Urinary bladder (tissue), 4 donors: ENCODE measurements around the gene SLC6A19. TPM values are rescaled to one million over a fixed set of nuclear protein-coding genes. Genes with fewer than 3 reads are reported as not detected.

Experiments
- DNase-seq: peaks from one replicate; pipeline ENCODE4 v3.0.0-alpha.2; 2015; ENCODE audit errors: extremely low spot score
- H3K27ac ChIP-seq: one replicate; pipeline ENCODE4 v1.5.1; 2013; ENCODE audit warnings: low read depth, mild to moderate bottlenecking, moderate library complexity
- H3K36me3 ChIP-seq: one replicate; pipeline ENCODE4 v1.6.1; 2013; ENCODE audit warnings: mild to moderate bottlenecking, moderate library complexity; ENCODE audit not compliant: insufficient read depth
- H3K4me1 ChIP-seq: one replicate; pipeline ENCODE4 v1.6.1; 2013; ENCODE audit warnings: mild to moderate bottlenecking, moderate library complexity; ENCODE audit not compliant: insufficient read depth
- H3K4me3 ChIP-seq: one replicate; pipeline ENCODE4 v1.5.1; 2013; ENCODE audit warnings: low read depth, low read length
- WGBS: extraction: QIAGEN DNeasy Blood & Tissue Kit; methylation state at CpG from one replicate; pipeline ENCODE4 v1.1.7; 2013; 5-methylcytosine and 5-hydroxymethylcytosine counted together
- polyA plus RNA-seq: library from polyadenylated mRNA; stranded (reverse); fragments of 200-250 nt; gene quantifications from one replicate; pipeline ENCODE4 v1.2.3, GENCODE V29; 2013
- total RNA-seq: library from RNA; depleted of rRNA; stranded (reverse); fragments of >200 nt; gene quantifications from one replicate; pipeline ENCODE4 v1.2.3, GENCODE V29; 2014
- donor health status: healthy with polysubstance abuse.
- donor health status: healthy.

SLC6A19 gene
- total and polyA plus RNA-seq, 2 donors: not detected

DNA sequence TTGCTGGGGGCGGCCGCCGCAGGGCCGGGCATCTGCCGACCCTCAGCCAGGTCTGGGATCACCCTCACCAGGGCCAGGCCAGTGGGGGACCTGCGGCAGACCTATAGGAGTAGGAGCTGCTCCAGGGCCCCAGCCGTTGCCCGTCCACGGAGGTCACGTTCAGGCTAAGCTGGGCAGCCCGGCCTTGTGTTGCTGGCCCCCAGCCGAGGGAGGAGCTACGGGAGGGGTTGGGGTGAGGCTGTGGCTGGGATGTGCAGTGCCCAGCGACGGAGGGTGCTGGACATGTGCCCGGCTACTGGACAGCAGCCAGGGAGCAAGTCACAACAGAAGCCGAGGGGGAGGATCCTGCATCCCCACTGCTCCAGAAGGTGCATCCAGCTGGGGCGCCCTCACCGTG is 39.6 kb upstream of the SLC6A19 start:
- no peaks in the 10 kb centered on the region for H3K4me1 ChIP-seq
- H3K36me3 ChIP-seq: no peaks in the 10 kb centered on the region
- 50% methylated on average over 19 of the region's 19 CpGs for WGBS
- no peak for DNase-seq
- no peak overlapping the region for H3K27ac ChIP-seq
- no peak overlapping the region for H3K4me3 ChIP-seq

GRCh38 chr5:1162276-1162675 is 39.1 kb upstream of the SLC6A19 start:
- H3K27ac ChIP-seq: no peak overlapping the region
- WGBS: 81% methylated on average over 17 of the region's 17 CpGs

GRCh38 chr5:1162751-1163150 is 38.6 kb upstream of the SLC6A19 start:
- no peak overlapping the region for H3K27ac ChIP-seq
- no peaks in the 10 kb centered on the region for H3K4me1 ChIP-seq
- no peak for DNase-seq
- WGBS: 86% methylated on average over 8 of the region's 8 CpGs
- no peaks in the 10 kb centered on the region for H3K36me3 ChIP-seq
- H3K4me3 ChIP-seq: no peak overlapping the region

More at GRCh38 chr5:1162276-1162675, 39.1 kb upstream of the SLC6A19 start:
- Histone ChIP-seq H3K36me3 (no peaks in the 10 kb centered on the region), H3K4me3 (no peak overlapping the region), H3K4me1 (no peaks in the 10 kb centered on the region)
- DNase-seq: no peak

DNA sequence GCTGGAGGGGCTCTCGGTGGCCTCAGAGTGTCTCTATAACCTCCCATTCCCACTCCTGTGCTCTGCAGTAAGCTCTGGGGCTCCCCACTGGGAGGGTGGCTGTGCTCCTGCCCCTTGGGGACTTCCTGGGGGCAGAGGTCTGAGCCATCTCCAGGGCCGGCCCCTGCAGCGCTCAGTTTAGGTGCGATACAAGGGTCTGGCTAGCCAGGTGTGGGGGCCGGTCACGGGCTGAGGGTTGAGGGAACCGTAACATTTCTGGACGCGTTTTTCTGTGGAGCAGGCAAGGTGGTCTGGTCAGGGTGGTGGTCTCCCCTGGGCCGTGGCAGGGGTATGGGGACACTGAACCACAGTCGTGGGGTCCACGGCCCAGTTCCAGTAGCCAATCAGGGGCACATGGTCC is 38.0 kb upstream of the SLC6A19 start:
- H3K4me1 ChIP-seq: no peaks in the 10 kb centered on the region
- 90% methylated on average over 12 of the region's 12 CpGs for WGBS
- no peaks in the 10 kb centered on the region for H3K36me3 ChIP-seq
- no peak overlapping the region for H3K4me3 ChIP-seq
- DNase-seq: no peak
- no peak overlapping the region for H3K27ac ChIP-seq

DNA sequence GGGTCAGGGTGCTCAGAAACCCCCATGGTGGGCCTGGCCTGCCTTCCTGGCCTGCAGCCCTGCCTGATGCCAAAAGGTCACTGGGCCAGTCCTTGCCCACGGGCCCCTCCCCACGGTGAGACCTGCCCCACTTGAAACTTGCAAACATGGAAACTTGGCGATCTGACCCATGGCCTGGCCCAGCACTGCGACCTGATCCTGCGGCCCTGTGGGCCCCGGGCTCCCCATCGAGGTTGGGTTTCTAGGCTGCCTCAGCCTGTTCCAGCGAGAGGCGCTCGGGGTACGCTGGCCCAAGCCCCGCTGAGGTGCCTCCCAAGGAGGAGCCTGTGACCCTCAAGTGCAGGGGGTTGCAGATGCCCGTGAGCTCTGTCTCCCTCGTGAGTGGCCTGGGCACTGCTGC is 37.5 kb upstream of the SLC6A19 start:
- Histone ChIP-seq H3K36me3 (no peaks in the 10 kb centered on the region), H3K4me3 (no peak overlapping the region), H3K27ac (no peak overlapping the region), H3K4me1 (no peaks in the 10 kb centered on the region)
- WGBS: 90% methylated on average over 14 of the region's 14 CpGs
- DNase-seq: no peak

GRCh38 chr5:1164696-1165630 is 36.4 kb upstream of the SLC6A19 start:
- no peaks in the 10 kb centered on the region for H3K4me1 ChIP-seq
- DNase-seq: no peak
- no peaks in the 10 kb centered on the region for H3K36me3 ChIP-seq
- no peak overlapping the region for H3K27ac ChIP-seq
- H3K4me3 ChIP-seq: no peak overlapping the region
- WGBS: 81% methylated on average over 27 of the region's 27 CpGs

DNA sequence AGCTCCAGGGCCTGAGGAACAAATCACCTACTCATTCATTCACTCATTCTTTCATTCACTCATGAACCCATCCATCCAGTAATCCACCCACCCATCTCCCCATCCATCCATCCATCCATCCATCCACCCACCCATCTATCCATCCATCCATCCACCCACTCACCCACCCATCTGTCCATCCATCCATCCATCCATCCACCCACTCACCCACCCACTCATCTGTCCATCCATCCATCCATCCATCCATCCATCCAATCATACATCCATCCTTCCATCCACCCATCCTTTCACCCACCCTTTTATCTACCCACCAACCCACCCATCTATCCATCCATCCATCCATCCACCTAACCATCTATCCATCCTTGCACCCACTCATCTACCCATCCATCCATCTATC is 35.5 kb upstream of the SLC6A19 start:
- Histone ChIP-seq H3K4me3 (no peak overlapping the region), H3K27ac (no peak overlapping the region), H3K36me3 (no peaks in the 10 kb centered on the region), H3K4me1 (no peaks in the 10 kb centered on the region)
- no peak for DNase-seq

GRCh38 chr5:1166370-1166769 is 35.0 kb upstream of the SLC6A19 start:
- no peak for DNase-seq
- no peak overlapping the region for H3K27ac ChIP-seq
- no peaks in the 10 kb centered on the region for H3K36me3 ChIP-seq
- no peaks in the 10 kb centered on the region for H3K4me1 ChIP-seq
- no peak overlapping the region for H3K4me3 ChIP-seq

- 47% methylated on average over 4 of the region's 4 CpGs for WGBS
- Histone ChIP-seq H3K4me1 (no peaks in the 10 kb centered on the region), H3K36me3 (no peaks in the 10 kb centered on the region), H3K4me3 (no peak overlapping the region), H3K27ac (no peak overlapping the region)
- no peak for DNase-seq
Measured at GRCh38 chr5:1167361-1167727, 34.1 kb upstream of the SLC6A19 start.

DNA sequence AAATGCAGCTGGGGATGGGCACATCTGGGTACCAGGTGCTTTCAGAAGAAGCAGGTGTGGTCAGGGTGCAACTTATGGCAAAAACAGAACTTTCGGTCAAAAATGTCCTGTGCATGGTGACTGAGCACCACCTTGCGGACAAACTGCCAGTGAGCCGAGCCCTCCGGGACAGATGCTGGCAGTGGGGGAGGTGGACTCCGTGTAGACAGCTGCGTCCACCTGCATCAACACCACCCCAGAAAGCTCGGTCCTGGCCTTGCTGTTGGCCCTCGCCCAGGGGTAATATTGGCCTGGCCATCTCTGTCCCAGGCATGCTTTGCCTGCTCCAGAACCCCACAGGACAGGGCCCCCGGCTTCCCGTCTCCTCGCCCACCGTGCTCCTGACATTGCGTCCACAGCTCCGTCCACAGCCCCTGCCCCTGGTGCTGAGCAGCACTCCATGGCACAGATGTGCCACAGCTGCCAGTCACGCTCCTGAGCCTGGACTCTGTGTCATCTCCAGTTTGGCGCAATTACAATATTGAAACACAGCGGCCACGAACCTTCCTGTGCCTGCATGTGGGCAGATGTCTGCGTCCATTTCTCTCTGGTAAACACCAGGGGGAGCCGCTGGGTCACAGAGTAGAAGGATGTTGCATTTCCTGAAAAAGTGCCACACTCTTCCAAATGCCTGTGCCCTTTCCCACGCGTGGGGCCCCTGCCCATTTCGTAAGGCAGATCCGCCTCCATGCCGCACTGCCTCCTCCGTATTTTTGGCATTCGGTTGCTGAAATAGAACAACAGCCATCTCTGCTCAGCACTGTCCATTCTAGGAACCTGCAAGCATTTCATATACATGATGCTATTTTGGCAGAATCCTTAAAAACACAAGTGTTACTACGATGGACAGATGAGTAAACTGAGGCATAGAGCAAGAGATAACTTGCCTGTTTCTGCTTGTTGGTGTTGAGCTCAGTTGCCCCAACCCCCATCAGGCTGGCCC is 33.4 kb upstream of the SLC6A19 start:
- no peak for DNase-seq
- no peak overlapping the region for H3K4me3 ChIP-seq
- WGBS: 14% methylated on average over 28 of the region's 28 CpGs

GRCh38 chr5:1168796-1169195 is 32.6 kb upstream of the SLC6A19 start:
- Histone ChIP-seq H3K4me1 (no peaks in the 10 kb centered on the region), H3K4me3 (no peak overlapping the region), H3K36me3 (no peaks in the 10 kb centered on the region), H3K27ac (no peak overlapping the region)
- no peak for DNase-seq
- WGBS: 88% methylated on average over 16 of the region's 16 CpGs

More for the DNA sequence above, 33.4 kb upstream of the SLC6A19 start:
- Histone ChIP-seq H3K4me1 (no peaks in the 10 kb centered on the region), H3K27ac (no peak overlapping the region), H3K36me3 (no peaks in the 10 kb centered on the region)

GRCh38 chr5:1169211-1170115 is 31.9 kb upstream of the SLC6A19 start:
- Histone ChIP-seq H3K4me3 (no peak overlapping the region), H3K27ac (no peak overlapping the region), H3K4me1 (no peaks in the 10 kb centered on the region), H3K36me3 (no peaks in the 10 kb centered on the region)
- DNase-seq: no peak
- 91% methylated on average over 33 of the region's 33 CpGs for WGBS

GRCh38 chr5:1171340-1171941 is 30.0 kb upstream of the SLC6A19 start:
- Histone ChIP-seq H3K27ac (no peak overlapping the region), H3K4me3 (no peak overlapping the region), H3K4me1 (no peaks in the 10 kb centered on the region), H3K36me3 (no peaks in the 10 kb centered on the region)
- DNase-seq: no peak
- 61% methylated on average over 15 of the region's 15 CpGs for WGBS
